NCI-H510A treated with DMSO at 0.1 percent for 48 hours (cell line): ENCODE data around the gene WNT1.

Source experiments
- DNase-seq: peaks from one replicate; lab custom pipeline; 2025; lab: John Stamatoyannopoulos, UW

WNT1 gene

DNA sequence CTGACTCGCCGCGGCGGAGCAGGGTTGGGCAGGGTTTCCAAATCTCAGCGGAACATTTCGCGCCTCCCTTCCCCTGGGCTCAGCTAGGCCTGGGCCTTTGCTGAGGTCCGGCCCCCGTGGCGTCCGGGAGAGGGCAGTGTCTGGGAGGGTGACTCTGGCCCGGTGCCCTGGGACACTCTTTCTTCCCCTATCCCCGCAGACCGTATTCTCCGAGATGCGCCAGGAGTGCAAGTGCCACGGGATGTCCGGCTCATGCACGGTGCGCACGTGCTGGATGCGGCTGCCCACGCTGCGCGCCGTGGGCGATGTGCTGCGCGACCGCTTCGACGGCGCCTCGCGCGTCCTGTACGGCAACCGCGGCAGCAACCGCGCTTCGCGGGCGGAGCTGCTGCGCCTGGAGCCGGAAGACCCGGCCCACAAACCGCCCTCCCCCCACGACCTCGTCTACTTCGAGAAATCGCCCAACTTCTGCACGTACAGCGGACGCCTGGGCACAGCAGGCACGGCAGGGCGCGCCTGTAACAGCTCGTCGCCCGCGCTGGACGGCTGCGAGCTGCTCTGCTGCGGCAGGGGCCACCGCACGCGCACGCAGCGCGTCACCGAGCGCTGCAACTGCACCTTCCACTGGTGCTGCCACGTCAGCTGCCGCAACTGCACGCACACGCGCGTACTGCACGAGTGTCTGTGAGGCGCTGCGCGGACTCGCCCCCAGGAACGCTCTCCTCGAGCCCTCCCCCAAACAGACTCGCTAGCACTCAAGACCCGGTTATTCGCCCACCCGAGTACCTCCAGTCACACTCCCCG is 3.0 kb downstream of the WNT1 start:
- no peak for DNase-seq

DNA sequence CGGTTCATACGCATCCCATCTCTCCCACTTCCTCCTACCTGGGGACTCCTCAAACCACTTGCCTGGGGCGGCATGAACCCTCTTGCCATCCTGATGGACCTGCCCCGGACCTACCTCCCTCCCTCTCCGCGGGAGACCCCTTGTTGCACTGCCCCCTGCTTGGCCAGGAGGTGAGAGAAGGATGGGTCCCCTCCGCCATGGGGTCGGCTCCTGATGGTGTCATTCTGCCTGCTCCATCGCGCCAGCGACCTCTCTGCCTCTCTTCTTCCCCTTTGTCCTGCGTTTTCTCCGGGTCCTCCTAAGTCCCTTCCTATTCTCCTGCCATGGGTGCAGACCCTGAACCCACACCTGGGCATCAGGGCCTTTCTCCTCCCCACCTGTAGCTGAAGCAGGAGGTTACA is 3.6 kb downstream of the WNT1 start:
- DNase-seq, result no peak

DNA sequence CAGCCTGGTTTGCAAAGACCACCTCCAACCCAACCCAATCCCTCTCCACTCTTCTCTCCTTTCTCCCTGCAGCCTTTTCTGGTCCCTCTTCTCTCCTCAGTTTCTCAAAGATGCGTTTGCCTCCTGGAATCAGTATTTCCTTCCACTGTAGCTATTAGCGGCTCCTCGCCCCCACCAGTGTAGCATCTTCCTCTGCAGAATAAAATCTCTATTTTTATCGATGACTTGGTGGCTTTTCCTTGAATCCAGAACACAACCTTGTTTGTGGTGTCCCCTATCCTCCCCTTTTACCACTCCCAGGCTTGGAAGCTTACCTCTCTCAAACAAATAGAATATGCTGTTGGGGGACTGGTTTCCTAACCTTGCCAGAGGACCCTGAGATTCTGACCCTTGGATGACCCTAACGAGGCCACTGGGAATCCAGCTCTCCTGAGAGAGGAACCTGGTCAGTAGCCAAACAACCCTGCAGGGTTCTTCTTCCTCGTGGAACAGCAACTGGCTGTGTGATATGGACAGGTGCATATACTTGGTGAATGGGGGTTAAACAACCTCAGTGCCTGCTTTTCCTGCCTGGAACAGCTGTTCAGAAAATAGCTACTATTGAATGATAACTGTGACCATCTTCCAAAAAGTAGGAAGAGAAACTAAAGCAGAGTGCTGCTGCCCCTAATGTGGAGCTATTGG is 4.4 kb downstream of the WNT1 start:
- DNase-seq, result no peak

DNA sequence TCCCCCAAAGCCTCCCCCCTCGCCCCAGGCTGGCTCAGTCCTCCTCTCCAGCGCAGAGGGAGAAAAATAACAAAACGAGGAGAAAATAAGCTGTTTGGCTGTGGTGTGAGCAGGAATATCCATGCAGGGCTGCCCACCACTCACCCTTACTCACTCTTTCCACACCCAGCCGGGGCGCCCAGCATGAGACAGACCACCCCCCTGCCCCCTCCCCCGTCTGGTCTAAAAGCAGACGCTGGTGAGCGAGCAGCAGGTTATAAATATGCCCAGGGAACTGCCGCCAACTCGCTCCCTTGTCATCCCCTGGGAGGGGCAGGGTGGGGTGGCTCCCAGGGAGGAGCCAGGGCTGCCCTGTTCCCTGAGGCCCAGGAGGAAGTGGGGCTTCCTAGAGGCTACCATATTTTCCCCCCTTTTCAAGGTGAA is 7.4 kb downstream of the WNT1 start:
- no peak for DNase-seq

DNA sequence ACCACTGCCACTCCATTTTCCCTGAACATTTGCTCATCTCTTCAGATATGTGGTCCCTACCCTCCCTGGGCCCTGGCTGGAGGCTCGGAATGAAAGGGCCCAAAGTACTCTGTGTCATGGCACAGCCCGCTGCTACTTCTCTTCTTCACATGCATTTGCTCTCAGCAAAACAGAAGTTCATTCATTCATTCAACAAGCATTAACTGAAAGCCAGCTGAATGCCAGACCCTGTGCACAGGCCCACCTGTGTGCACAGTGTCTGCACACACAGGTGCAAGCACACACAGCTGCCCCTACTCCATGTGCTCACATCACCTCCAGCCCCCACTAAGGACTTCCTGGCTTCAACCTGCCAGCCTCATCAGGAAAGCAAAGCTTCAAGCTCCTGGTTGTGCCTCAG is 7.8 kb downstream of the WNT1 start:
- no peak for DNase-seq

DNA sequence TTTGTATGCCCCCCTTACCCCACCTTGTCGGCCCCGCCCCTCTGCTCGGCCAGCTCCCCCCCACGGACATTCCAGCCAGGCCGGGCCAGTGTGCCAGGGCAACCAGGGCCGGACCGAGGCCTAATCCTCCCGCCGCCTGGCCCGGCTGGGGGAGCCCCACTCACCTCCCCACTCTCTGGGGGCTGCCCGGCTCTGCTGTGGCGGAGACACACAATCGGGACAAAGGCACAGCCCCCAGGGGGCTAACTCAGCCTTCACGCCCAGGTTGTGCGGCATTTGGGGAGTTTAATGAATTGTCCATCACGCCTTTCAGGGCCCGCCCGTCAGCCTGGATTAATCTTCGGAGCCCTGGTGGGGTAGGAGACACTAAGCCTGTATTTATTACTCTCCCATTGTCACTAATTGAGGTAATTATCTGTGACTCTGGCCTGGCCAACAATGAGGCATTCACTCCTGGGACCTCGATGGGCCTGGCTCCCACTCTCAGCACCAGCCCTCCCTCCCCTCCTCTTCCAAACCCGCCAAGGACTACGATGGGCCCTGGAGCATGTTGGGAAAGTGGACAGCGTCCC is 8.7 kb downstream of the WNT1 start:
- no peak for DNase-seq

DNA sequence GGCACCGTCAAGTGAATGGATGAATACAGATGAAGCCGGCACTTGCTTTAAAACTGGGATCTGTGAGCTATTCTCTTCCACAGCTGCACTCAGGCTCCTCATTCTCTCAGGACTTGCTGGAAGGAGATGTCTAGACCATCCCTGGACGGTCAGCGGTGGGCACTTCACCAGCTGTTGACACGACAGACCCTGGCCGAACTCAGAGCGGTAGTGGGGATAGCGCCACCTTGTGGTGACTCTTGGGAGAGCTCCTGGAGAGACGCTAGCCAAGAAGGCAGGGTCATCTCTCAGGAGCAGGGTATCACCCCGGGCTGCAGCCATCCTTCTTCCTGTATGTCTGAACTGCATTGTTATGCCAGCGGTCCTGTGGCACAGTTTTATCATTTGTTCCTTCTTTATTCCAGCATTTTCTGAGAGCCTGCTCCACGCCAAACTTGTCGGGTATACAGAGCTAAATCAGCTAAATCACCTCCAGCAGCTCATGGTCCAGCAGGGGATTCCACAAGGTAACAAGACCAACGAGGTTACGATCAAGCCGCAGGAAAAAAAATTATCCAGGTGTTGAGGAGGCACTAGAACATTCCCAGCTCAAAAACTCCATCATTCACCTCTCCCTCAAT is 10.0 kb downstream of the WNT1 start:
- no peak for DNase-seq

DNA sequence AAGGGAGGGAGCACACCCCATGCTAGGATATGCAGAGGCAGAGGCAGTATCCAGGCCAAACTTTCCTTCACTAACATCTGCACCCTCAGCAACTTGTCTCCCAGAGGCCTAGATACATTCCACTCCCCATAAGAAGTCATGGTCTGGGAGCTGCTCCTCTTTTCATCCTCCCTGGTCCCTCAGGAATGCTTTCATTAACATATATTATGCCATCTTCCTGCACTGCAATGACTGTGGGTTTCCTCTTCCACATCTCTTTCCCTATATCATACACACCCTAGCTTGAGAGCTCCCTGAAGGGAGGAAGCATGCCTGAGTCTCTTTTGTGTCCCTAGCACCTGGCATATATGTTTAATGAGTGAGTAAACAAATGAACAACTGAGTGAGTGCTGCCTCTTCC is 12.4 kb downstream of the WNT1 start:
- DNase-seq, result peak; percentile 65

DNA sequence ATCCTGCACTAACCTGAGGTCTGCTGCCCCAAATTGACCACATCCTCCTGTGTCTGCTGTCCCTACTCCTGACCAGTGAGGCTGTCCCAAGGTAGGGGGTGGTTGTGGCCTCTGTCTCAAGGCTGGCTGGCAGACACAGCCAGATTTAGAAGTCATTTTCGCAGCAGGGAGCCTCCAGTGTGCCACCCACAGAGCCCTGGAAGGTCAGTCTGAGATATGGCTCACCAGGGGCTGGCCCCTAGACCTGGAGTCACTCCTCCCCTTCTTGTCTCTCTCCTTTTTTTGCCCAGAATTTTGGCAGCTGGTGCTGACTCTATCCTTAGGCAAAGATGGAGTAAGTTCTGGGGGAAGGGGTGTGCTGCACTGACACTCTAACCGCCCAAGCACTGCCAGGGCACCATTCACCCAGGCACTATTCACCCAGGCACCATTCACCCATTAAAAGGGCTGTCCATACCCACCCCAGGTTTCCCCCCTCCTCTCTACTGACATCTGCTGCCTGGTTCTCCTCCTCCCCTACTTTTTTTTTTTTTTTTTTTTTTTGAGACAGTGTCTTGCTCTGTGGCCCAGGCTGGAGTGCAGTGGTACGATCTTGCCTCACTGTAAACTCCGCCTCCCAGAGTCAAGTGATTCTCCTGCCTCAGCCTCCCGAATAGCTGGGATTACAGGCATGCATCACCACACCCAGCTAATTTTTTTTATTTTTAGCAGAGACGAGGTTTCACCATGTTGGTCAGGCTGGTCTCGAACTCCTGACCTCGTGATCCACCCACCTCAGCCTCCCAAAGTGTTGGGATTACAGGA is 13.3 kb downstream of the WNT1 start:
- no peak for DNase-seq

DNA sequence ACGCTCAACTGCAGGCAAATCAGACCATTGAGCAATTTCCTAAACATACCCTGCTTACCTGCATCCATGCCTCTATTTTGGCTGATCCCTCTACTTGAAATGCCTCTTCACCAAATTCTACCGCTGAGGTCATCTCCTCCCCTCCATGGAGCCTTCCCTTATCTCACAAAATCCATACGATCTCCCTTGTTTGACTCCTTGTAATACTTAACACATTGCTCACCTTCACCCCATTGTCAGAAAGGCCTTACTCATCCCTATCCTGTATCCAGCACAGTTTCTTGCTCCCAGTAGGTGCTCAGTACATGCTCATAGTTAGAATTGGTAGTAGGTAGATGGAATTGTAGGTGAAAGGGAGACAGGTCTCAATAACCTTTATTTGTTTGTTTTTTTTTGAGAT is 15.7 kb downstream of the WNT1 start:
- no peak for DNase-seq

DNA sequence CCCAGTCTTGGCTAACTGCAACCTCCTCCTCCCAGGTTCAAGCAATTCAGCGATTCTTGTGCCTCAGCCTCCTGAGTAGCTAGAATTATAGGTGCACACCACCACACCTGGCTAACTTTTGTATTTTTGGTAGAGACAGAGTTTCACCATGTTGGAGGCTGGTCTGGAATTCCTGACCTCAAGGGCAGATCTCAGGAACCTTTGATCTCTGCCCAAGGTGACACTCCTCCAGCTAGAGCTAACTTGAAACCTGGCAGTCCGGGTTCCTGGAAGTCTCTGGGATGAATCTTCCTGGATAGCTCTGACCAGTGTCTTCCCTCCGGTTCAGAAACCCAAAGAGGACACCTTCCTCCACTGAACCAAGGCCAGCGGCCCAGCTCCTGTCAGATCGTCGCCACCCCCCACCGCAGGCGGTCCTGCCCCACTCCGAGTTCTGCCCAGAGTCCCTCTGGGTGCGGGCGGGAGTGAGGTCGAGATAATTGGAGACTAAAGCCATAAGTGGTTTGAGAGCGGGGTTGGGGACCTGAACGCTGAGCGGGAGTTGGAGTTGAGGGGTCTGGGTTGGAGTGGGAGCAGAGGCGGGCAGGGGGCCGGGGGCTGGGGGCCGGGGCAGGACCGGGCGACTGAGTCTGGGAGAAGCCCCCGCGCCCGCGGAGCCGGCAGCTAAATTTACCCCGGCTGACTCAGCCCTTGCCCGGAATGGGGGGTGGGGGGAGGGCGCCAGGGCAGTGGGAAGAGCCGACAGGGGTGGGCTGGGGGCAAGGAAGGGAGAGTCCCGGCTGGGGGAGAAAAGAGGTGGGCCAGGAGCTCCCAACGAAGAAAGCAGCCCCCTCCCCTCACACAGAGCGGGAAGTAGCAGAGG is 16.3 kb downstream of the WNT1 start:
- no peak for DNase-seq

DNA sequence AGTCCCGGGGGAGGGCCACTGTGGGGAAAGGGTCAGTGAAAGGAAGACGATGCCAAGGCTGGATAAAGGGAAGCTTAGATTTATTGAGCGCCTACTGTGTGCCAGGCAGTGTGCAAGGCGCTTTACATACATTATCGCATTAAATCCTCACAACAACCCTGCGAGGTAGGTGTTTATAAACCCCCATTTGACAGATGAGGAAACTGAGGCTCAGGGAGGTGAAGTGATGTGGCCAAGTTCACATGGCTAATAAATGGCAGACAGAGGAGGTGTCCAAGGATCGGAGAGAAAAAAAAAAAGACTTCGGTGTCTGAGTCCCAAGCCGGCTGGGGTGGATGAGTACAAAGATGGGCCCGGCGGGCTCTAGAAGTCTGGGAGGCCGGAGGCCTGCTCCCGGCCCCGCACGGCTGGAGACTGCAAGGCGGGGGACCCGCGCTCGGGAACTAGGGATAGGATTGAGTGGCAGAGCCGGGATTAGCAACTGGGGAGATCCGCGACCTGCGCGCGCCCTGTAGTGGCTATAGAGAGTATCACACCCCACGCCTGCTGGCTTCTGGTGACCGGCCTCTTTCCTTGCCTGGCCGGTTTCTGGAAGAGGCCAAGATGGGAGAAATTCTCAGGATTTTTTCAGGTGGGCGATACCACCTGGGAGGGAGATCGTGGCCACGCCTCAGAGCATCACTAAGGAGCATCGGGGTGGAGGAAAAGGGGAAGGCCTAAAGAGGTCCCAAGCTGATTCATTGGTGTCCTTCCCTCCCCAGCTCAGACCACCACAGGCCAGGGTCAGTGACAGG is 17.2 kb downstream of the WNT1 start:
- peak; percentile 85 for DNase-seq

DNA sequence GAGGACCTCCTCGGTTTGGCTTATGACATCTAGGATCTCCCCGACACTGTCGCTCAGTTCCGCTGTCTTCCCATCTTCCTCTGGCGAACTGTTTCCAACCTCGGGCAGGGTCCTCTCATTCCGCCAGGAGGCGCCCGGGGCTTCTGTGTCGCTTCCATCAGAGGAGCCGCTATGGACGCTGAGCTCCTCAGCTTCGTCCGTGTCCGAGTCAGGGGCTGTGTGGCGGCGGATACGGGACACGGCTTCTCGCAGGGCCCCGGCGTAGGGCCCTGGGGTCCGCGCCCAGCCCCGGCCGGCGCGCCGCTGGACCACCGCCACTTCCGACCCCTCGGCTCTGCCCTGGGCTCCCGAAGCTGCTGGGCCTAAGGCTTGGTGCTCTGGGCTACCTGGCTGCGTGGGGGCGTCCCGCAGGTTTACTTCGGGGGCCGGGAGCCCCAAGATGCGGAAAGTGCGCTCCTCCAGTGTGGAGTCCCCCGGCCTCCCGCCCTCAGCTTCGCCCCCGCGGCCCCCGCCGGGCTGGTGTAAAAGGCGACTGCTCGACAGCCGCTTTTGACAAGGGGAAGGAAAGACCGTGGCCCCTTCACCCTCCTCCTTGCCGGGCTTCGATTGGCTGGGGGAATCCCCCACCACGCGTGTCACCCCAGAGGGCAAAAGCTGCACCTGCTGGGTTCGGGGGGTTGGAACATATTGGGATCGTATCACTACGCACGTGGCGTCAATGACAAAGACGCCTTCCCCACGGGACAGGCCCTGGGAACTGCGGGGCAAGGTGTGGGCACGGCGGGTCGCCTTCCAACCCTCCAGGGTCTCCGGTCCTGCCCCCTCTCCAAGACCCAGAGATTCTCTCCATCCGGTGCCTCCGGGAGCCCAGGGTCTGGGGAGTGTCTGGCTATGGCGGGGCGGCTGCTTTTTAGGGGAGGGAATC is 18.9 kb downstream of the WNT1 start:
- DNase-seq, result peak; percentile 73

DNA sequence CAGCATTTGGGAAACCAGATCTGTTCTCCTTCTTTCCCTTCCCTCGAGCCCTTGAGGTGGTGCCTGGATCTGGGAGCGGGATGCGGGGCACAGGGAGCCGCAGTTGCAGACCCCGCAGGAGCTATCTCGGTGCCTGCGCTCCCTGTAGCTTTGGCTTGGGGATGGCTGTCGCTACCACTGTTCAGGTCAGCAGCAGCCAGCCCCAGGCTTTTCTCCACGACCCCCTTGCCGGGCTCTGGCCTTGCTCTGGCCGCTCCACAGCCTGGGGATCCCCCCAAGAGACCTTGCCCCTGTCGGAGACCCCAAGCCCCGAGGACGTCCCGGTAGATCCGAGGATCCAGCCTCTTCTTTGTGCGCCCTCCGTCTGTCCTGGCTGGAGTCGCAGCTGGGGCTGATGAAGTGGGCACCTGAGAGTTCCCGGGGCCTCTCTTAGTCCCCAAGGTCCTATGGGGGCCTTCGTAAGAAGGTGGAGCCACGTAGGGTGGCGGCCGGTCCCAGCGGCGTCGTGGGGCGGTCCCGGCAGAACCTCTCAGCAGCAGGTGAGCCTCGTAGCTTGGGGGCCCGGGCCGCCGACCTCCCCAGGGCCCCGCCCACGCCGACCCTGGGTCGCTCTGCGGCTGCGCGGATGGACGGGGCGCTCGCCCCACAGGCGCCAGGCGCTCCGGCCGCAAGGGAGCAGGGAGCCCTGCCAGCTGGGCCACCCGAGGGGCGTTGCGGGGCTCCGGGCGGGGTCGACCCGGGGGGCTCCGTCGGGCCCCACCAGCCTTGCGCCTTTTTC is 19.8 kb downstream of the WNT1 start:
- peak; percentile 36 for DNase-seq

DNA sequence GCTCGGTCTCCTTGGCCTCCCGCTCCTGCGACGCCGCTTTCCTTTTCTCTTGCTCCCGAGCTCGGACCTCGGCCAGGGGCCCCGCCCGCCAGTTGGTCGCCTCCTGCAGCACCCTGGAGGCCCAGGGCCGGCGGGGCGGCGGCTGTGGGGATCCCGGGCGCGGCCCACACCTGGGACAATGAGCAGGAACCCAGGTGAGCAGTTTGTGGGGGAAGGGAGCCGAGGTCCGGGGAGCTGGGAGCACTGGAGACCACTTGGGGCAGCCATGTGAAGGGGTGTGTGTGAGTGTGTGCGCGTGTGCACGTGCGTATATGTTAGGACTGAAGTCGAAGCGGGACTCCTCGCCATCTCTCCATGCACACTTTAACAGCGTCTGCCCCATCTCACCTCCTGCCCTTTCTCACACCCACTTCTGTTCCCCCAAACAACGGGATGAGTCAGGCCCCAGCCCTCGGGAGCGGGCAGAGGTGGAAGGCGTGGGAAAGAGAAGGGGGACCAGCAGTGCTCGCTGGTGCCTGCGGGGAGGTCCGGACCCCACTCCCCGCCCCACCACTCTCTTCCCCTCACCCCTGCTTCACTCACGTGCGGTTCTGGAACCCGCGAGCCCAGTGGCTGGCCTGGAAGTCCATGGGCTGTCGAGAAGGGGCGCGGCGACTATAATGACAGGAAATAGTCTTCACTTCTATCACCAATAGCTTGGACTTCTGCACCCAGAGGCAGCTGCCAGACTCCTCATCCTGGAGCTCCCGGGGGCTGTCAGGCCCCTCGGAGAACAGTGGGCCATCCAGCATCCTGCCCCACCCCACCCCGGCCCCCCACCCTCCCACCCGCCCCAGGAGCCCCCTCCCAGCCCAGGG is 20.6 kb downstream of the WNT1 start:
- DNase-seq, result no peak

DNA sequence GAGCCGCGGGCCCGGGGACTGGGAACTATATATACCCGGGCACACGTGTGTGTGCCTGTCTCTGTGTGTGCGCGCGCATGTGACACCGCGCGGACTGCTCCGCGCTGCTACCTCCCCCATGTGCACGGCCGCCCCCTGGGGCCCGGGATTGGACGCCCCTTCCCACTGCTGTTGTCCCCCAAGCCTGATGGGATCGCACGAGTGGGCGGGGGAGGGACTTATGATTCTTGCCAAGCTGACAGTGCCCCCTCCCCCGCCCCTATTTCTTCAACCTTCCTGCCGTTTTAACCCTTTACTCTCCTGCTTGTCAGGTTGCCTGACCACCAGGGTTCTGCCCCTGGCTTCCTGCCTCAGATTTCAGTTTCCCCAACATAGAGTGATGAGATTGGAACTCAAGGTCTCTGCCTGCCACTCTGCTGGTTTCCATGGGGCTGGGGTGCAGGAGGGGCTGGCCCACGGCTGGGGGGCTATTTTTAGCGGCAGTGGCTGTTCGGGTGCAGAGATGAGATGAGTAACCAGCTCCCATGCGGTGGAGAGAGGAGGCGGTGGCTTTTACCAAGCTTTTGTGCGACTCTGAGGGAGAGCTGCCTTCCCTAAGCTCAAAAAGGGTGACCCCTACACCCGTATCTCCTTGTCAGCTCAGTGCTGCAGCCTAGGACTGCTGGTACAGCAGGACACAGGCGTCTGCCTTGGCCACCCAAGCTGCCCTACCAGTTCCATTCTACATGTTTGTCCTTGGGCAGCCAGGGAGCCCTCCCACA is 21.4 kb downstream of the WNT1 start, which contains the start of gene DDN:
Gene DDN, minus strand, starts transcription at position 5 of the 761 bp plus-strand sequence. CDS start 88 bp downstream, outside the sequence.
- no peak for DNase-seq
